Muscle layer of duodenum (tissue), 2 donors: ENCODE results near the gene GPR142.

Experiments used
- H3K27ac ChIP-seq: one replicate; pipeline ENCODE4 v1.7.0; 2013; ENCODE audit warnings: mild to moderate bottlenecking, low read length
- H3K27me3 ChIP-seq: one replicate; pipeline ENCODE4 v1.7.0; 2013; ENCODE audit warnings: low read depth, mild to moderate bottlenecking, control low read depth, low read length
- H3K36me3 ChIP-seq, 2 donors: one replicate each; pipeline ENCODE4 v1.7.0; 2013; ENCODE audit warnings: low read length in 2 of 2, control low read depth in 1 of 2, mild to moderate bottlenecking in 1 of 2; ENCODE audit not compliant: insufficient read depth in 2 of 2, control insufficient read depth in 1 of 2
- H3K4me1 ChIP-seq, 2 donors: one replicate each; pipeline ENCODE4 v1.7.0; 2013; ENCODE audit warnings: low read length in 2 of 2, mild to moderate bottlenecking in 2 of 2, control low read depth in 1 of 2, moderate library complexity in 1 of 2; ENCODE audit not compliant: insufficient read depth in 2 of 2, control insufficient read depth in 1 of 2
- H3K4me3 ChIP-seq, 2 donors: one replicate each; pipeline ENCODE4 v1.7.0; 2013; ENCODE audit warnings: low read length in 2 of 2, low read depth in 1 of 2, mild to moderate bottlenecking in 1 of 2
- H3K9me3 ChIP-seq, 2 donors: one replicate each; pipeline ENCODE4 v1.7.0; 2013; ENCODE audit warnings: low read length in 2 of 2, control low read depth in 1 of 2, mild to moderate bottlenecking in 1 of 2; ENCODE audit not compliant: control insufficient read depth in 1 of 2
- donor health status: healthy.

GPR142 gene

DNA sequence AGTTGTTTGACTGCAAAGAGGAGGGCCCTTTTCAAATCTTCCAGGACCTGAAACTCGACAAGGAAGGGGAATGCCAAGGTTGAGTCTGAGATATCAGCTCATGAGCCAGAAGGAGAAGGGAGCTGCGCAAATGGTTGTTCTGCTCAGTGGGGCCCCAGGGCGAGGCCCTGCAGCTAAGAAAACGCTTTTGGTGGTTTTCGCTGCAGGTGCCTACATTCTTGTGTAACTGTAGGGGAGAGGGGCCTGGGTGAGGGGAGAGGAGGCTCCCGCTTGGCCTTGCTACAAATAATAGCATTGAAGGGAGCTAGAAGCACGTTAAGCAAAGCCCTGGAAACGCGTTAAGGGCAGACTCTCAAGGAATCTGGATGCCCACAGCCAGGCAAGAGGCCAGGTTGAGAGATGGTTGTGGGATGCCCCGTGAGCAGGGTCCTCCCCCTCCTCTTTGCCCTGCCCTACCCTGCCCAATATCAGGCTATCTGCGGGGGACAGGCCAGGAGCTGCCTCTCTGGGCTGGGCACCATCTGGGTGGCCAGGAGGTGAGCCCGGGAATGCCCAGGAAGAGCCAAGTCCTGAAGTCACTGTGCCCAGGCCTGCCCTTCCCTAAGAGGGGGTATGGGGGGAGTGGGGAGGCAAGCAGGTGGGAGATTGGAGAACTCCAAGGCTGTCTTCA, 21.9 kb downstream of the GPR142 start:
- H3K9me3 ChIP-seq: no peaks in the 10 kb centered on the region
- no peak overlapping the region for H3K27ac ChIP-seq
- no peaks in the 10 kb centered on the region for H3K27me3 ChIP-seq
- H3K4me3 ChIP-seq: no peak overlapping the region
- no peaks in the 10 kb centered on the region for H3K4me1 ChIP-seq
- H3K36me3 ChIP-seq: no peaks in the 10 kb centered on the region

DNA sequence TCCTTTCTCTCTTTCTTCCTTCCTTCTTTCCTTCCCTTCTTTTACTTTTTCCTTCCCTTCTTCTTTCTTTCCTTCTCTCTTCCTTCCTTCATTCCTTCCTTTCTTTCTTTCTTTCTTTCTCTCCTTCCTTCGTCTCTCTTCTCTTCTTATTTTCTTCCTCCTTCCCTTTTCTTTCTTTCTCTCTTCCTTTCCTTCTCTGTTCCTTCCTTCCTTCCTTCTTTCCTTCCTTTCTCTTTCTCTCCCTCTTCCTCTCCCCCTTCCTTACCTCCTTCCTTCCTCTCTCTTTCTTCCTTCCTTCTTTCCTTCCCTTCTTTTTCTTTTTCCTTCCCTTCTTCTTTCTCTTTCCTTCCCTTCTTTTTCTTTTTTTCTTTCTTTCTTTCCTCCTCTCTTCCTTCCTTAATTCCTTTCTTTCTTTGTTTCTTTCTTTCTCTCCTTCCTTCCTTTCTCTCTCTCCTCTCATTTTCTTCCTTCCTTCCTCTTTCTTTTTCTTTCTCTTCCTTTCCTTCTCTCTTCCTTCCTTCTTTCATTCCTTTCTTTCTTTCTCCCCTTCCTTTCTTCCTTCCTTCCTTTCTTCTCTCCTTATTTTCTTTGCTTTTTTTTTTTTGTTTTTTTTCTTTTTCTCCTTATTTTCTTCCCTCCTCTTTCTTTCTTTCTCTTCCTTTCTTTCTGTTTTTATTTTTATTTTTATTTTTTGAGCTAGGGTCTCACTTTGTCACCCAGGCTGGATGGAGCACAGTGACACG, 22.8 kb downstream of the GPR142 start:
- Histone ChIP-seq H3K36me3 (no peaks in the 10 kb centered on the region), H3K27me3 (no peaks in the 10 kb centered on the region), H3K4me1 (no peaks in the 10 kb centered on the region), H3K4me3 (no peak overlapping the region), H3K9me3 (no peaks in the 10 kb centered on the region), H3K27ac (no peak overlapping the region)

DNA sequence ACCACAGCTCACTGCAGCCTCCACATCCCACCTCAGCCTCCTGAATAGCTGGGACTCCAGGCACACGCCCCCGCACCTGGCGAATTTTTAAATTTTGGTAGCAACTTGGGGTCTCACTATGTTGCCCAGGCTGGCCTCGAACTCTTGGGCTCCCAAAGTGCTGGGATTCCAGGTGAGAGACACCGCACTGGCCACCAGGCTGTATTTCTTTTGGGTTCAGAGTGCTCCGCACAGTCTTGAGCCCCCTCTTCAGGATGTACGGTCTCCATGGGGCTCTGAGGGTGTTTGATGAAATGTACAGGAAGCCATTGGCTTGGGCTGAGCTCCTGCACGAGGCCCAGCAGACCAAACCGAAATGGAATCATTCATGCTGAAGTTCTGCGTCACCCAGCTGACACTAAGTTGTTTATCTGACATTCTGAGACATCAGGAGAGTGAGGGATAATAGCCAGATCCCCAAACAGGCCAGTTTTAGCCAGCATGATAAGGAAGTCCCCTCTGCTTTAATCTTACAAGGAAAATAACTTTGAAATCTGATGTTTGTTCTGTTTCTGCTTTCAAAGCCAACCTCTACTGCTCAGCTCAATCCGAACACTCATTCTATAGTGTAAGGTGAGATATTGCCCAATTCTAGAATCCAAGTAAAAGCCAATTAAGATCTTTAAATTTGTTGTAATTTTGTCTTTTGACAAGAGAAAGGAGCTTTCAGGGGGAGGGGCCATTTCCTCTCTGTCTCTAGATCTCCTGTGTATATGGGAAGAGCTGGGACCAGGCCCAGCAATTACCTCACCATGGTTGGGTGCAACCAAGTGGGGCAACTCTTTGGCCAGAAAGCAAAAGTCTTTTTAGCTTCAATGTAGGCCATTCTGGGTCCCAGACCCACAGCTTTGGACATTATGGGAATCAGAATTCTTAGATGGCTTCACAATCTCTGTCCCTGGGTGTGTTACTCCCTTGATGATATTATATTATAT, 23.7 kb downstream of the GPR142 start:
- H3K36me3 ChIP-seq: no peaks in the 10 kb centered on the region
- H3K27me3 ChIP-seq: no peaks in the 10 kb centered on the region
- H3K9me3 ChIP-seq: no peaks in the 10 kb centered on the region
- H3K4me3 ChIP-seq: no peak overlapping the region
- H3K4me1 ChIP-seq: no peaks in the 10 kb centered on the region
- H3K27ac ChIP-seq: no peak overlapping the region

DNA sequence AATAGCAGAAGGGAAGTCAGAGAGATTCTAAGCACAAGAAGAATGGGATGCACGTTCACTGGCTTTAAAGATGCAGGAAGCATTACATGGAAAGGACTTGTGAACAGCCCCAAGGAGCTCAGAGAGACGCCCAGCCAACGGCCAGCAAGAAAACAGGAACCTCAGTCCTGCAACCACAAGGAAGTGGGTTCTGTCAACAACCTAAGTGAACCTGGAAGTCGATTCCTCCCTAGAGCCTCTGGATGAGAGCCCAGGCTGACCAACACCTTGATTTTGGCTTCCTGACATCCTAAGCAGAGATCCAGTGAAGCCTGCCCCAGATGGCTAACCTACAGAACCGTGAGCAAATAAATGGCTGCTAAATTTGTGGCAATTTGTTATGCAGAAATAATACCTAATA, 24.5 kb downstream of the GPR142 start:
- H3K4me3 ChIP-seq: no peak overlapping the region
- no peaks in the 10 kb centered on the region for H3K36me3 ChIP-seq
- H3K27me3 ChIP-seq: no peaks in the 10 kb centered on the region
- H3K4me1 ChIP-seq: no peaks in the 10 kb centered on the region
- no peaks in the 10 kb centered on the region for H3K9me3 ChIP-seq
- no peak overlapping the region for H3K27ac ChIP-seq

DNA sequence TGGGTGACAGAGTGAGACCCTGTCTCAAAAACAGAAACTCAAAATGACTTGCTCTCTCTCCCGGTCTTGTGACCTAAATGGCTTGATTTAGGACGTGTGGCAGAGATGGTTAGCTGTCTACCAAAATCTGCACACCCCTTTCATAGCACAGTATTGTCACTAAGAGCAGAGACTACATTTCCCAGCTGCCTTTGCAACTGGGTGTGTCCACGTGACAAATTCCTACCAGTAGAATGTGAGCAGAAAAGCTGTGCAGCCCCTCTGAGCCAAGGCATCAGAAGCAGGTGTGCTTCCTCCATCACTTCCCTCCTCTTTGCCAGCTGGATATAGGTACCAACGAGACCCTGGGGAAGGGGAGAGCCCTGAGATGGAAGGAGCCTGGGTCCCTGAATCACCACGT, 25.5 kb downstream of the GPR142 start:
- Histone ChIP-seq H3K4me1 (no peaks in the 10 kb centered on the region), H3K36me3 (no peaks in the 10 kb centered on the region), H3K27ac (no peak overlapping the region), H3K27me3 (no peaks in the 10 kb centered on the region), H3K4me3 (no peak overlapping the region), H3K9me3 (no peaks in the 10 kb centered on the region)

DNA sequence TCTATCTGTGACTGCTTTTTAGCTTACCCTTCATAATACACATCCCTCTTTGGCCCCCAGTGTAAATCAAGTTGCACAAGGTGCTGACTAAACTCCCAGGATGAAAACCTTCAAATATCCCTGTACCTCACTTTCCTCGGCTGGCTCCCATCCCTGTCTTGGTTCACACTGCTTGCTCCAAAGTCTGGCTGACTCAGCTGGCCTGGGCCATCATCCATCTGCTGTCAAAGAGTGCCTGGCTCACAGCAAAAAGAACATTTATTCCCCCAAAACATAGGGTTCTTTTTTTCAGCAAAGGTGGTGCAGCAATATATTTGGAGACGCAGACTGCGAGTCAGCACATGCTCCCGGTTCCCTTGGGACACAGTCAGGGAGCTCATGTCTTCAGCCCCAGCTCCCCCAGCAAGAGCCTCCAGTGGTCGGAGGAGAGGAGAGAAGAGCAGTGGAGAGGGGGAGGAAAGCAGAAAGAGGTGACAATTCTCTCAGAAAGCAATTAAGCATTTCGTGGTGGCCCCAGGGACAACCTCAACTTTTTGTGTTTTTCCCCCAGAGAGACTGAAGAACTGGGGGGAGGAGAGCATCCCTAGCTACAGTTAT, 26.1 kb downstream of the GPR142 start:
- H3K9me3 ChIP-seq: no peaks in the 10 kb centered on the region
- no peaks in the 10 kb centered on the region for H3K36me3 ChIP-seq
- H3K4me1 ChIP-seq: no peaks in the 10 kb centered on the region
- no peaks in the 10 kb centered on the region for H3K27me3 ChIP-seq
- H3K4me3 ChIP-seq: no peak overlapping the region
- H3K27ac ChIP-seq: no peak overlapping the region

DNA sequence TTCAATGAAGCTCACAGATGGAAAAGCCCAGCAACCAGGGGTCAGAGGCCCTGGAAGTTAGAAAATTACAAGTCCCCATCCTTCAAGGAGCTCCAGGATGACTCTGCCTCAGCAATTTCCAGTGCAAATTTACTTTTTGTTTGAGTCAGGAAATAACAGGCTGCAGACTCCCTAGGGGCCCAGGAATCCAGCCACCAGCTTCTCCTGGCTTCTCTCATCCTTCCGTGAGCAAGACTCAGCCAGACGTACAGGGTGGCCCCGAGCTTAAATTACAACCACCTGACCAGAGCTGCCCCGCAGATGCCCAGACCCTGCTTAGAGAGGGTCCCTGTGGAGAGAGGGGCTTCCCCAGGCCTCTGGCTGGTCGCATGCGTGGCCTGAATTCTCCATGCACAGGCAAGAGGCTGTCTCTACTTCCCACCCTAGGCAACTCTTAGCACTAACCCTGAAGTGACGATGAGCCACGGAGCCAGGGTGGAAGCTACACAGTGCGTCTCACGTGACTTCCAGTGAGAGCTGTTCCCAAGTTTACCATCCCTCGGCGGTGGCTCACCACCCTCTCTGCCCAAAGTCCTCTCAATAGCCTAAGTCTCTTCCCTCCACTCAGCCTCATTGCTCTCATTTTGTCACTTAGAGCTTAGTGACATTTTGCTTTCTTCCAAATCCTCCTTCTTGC, 27.1 kb downstream of the GPR142 start:
- H3K4me1 ChIP-seq: no peaks in the 10 kb centered on the region
- H3K4me3 ChIP-seq: no peak overlapping the region
- H3K9me3 ChIP-seq: no peaks in the 10 kb centered on the region
- H3K27ac ChIP-seq: no peak overlapping the region
- H3K27me3 ChIP-seq: no peaks in the 10 kb centered on the region
- no peaks in the 10 kb centered on the region for H3K36me3 ChIP-seq

DNA sequence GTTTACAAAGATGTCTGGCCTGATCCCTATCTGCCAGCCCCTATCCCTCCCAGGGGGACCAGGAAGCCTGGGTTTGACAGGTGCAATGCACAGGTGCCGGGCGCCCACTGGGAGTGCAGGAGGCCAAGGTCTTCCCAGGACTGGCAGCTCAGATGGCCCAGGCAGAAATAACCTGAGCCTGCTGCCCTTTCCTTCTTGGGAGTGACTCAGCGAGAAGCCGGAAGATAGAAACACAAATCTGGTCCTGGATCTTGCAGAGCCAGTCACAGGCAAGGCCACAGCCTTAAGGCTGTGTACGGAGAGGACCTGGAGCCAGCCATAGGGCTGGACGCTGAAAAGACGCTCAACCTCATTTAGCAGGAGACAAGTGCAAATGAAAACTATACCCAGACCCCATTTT, 27.7 kb downstream of the GPR142 start:
- Histone ChIP-seq H3K27me3 (no peaks in the 10 kb centered on the region), H3K9me3 (no peaks in the 10 kb centered on the region), H3K36me3 (no peaks in the 10 kb centered on the region), H3K4me1 (no peaks in the 10 kb centered on the region), H3K4me3 (no peak overlapping the region), H3K27ac (no peak overlapping the region)

DNA sequence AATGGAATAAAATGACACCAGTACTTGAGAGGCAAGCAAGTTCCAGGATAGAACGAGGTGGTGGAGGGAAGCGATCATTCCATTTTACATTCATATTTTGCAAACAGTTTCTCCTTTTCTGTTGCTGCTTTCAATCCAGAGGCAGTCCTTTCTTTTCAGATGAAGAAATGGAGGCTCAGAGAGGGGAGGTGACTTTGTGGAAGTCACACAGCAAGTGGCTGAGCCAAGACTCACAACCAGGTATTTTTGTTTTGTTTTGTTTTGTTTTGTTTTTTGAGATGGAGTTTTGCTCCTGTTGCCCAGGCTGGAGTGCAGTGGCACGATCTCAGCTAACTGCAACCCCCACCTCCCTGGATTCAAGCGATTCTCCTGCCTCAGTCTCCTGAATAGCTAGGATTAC, 29.3 kb downstream of the GPR142 start:
- Histone ChIP-seq H3K4me3 (no peak overlapping the region), H3K4me1 (no peaks in the 10 kb centered on the region), H3K36me3 (no peaks in the 10 kb centered on the region), H3K9me3 (no peaks in the 10 kb centered on the region), H3K27ac (no peak overlapping the region), H3K27me3 (no peaks in the 10 kb centered on the region)

DNA sequence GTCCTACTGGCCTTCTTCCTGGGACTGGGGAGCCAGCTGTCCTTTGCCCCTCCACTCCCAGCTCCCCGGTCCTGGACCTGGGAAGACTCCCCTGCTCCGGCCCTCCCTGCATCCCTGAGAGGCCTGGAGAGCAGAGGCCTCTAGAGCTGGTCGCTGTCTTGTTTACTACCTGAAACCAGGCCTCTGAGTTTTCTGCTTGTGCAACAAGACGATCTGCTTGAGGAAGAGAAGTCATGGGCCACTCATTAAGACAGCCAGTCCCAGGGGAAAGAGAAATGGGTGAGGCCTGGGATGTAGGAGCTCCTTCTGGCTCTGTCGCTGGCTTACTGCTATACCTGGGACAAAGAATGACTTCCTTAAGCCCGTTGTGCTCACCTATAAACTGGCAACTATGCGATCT, 34.7 kb downstream of the GPR142 start:
- no peaks in the 10 kb centered on the region for H3K4me1 ChIP-seq
- no peak overlapping the region for H3K4me3 ChIP-seq
- H3K27ac ChIP-seq: no peak overlapping the region
- H3K9me3 ChIP-seq: no peaks in the 10 kb centered on the region
- no peaks in the 10 kb centered on the region for H3K36me3 ChIP-seq
- H3K27me3 ChIP-seq: no peaks in the 10 kb centered on the region
